MCF 10A (cell line): ENCODE data around the gene GOLGA6C. TPM values are rescaled to one million over a fixed set of nuclear protein-coding genes. Genes with fewer than 3 reads are reported as not detected.

Experiments used
- BruUV-seq: library from RNA; stranded (reverse); fragments of 400-500 nt; replicated peaks from 2 replicates; lab custom pipeline; 2021; lab: Mats Ljungman, UMichigan
- CTCF ChIA-PET: fragments of 300-600 bp; sonication (Branson Sonifier 250); formaldehyde crosslinking; extraction: SDS; loops from one replicate; lab custom pipeline; 2021; ENCODE audit warnings: antibody characterized with exemption, inconsistent platforms; lab: Yijun Ruan, JAX
- POLR2A ChIA-PET: fragments of 300-600, 350-650 bp; sonication (Branson Sonifier 250); formaldehyde crosslinking; extraction: SDS; loops from one replicate; lab custom pipeline; 2020; ENCODE audit warnings: antibody characterized with exemption, inconsistent platforms; lab: Yijun Ruan, JAX
- DNase-seq: peaks from one replicate; pipeline ENCODE4 v3.0.0-alpha.2; 2018; ENCODE audit not compliant: unreplicated experiment
- H3K27ac Mint-ChIP-seq: one replicate; pipeline ENCODE4 v1.8.0; 2022; ENCODE audit warnings: mild to moderate bottlenecking, low read depth, mixed read lengths; ENCODE audit not compliant: unreplicated experiment
- H3K27me3 Mint-ChIP-seq: one replicate; pipeline ENCODE4 v1.8.0; 2022; ENCODE audit warnings: mixed read lengths; ENCODE audit not compliant: insufficient read depth, unreplicated experiment
- H3K36me3 Mint-ChIP-seq: one replicate; pipeline ENCODE4 v1.8.0; 2022; ENCODE audit warnings: mild to moderate bottlenecking, moderate library complexity, mixed read lengths; ENCODE audit not compliant: insufficient read depth, unreplicated experiment
- H3K4me1 Mint-ChIP-seq: one replicate; pipeline ENCODE4 v1.8.0; 2022; ENCODE audit warnings: mixed read lengths; ENCODE audit not compliant: insufficient read depth, unreplicated experiment
- H3K4me3 Mint-ChIP-seq: one replicate; pipeline ENCODE4 v1.8.0; 2022; ENCODE audit warnings: mild to moderate bottlenecking, moderate library complexity, mixed read lengths; ENCODE audit not compliant: unreplicated experiment
- H3K9me3 Mint-ChIP-seq: one replicate; pipeline ENCODE4 v1.8.0; 2022; ENCODE audit warnings: mixed read lengths; ENCODE audit not compliant: unreplicated experiment
- CTCF ChIP-seq: fragments of 200-600 bp; IDR thresholded peaks from one replicate; pipeline ENCODE4 v1.8.0; 2022; ENCODE audit warnings: antibody characterized with exemption, mild to moderate bottlenecking; ENCODE audit not compliant: unreplicated experiment
- intact Hi-C: fragments of 100-400 bp; cut with micrococcal nuclease; formaldehyde crosslinking; loops from 2 replicates; pipeline ENCODE4 v1.14.1; 2022
- total RNA-seq: library from RNA; stranded (reverse); gene quantifications from 2 replicates; pipeline ENCODE4 v1.2.3, GENCODE V29; 2022

The GOLGA6C gene
- total RNA-seq, 1 experiment from 2014 or later, result not detected

- no peak for TF ChIP-seq CTCF
- H3K9me3 Mint-ChIP-seq, result no peaks in the 10 kb centered on the region
- no TSS peak for BruUV-seq
- ChIA-PET POLR2A (no interaction called here), CTCF (no interaction called here)
- no peaks in the 10 kb centered on the region for H3K36me3 Mint-ChIP-seq
- no peak overlapping the region for H3K27ac Mint-ChIP-seq
- DNase-seq, result no peak
- H3K4me1 Mint-ChIP-seq, result no peaks in the 10 kb centered on the region
- no peak overlapping the region for H3K4me3 Mint-ChIP-seq
- intact Hi-C loops, result no loop called here
- peaks cover 48% of the 10 kb centered on the region for H3K27me3 Mint-ChIP-seq
These were observed 25.8 kb upstream of the GOLGA6C start for GRCh38 chr15:75232252-75232813.

GRCh38 chr15:75232826-75233503, 25.2 kb upstream of the GOLGA6C start:
- BruUV-seq, result no TSS peak
- Mint-ChIP-seq H3K9me3 (no peaks in the 10 kb centered on the region), H3K4me3 (no peak overlapping the region), H3K4me1 (no peaks in the 10 kb centered on the region), H3K27ac (no peak overlapping the region), H3K27me3 (peaks cover 42% of the 10 kb centered on the region), H3K36me3 (no peaks in the 10 kb centered on the region)
- DNase-seq, result no peak
- no peak for TF ChIP-seq CTCF
- ChIA-PET POLR2A (no interaction called here), CTCF (no interaction called here)
- intact Hi-C loops, result no loop called here

GRCh38 chr15:75233504-75234190, 24.5 kb upstream of the GOLGA6C start:
- H3K36me3 Mint-ChIP-seq, result no peaks in the 10 kb centered on the region
- H3K9me3 Mint-ChIP-seq, result no peaks in the 10 kb centered on the region
- intact Hi-C loops, result no loop called here
- CTCF ChIA-PET, result no interaction called here
- no peaks in the 10 kb centered on the region for H3K4me1 Mint-ChIP-seq
- H3K4me3 Mint-ChIP-seq, result no peak overlapping the region
- H3K27me3 Mint-ChIP-seq, result peaks cover 39% of the 10 kb centered on the region
- POLR2A ChIA-PET, result no interaction called here
- no TSS peak for BruUV-seq
- no peak for TF ChIP-seq CTCF
- DNase-seq, result no peak
- H3K27ac Mint-ChIP-seq, result no peak overlapping the region

GRCh38 chr15:75234191-75234810, 23.8 kb upstream of the GOLGA6C start:
- H3K27ac Mint-ChIP-seq, result no peak overlapping the region
- H3K36me3 Mint-ChIP-seq, result no peaks in the 10 kb centered on the region
- CTCF ChIA-PET, result no interaction called here
- TF ChIP-seq CTCF, result no peak
- H3K27me3 Mint-ChIP-seq, result peaks cover 45% of the 10 kb centered on the region
- no peak overlapping the region for H3K4me3 Mint-ChIP-seq
- no TSS peak for BruUV-seq
- H3K9me3 Mint-ChIP-seq, result no peaks in the 10 kb centered on the region
- POLR2A ChIA-PET, result no interaction called here
- intact Hi-C loops, result no loop called here
- DNase-seq, result no peak
- no peaks in the 10 kb centered on the region for H3K4me1 Mint-ChIP-seq
